CD14-positive monocyte (primary cell): ENCODE measurements around the gene PELI2. TPM values are rescaled to one million over a fixed set of nuclear protein-coding genes. Genes with fewer than 3 reads are reported as not detected.

Source experiments
- DNase-seq, 3 donors: peaks; one replicate each; pipeline ENCODE4 v3.0.0-alpha.2; 2011 to 2022
- H2AFZ ChIP-seq: 2 replicates; pipeline ENCODE4 v1.6.0; 2012; ENCODE audit warnings: mild to moderate bottlenecking, low read depth, low read length, inconsistent platforms; ENCODE audit not compliant: insufficient read depth, poor library complexity, severe bottlenecking
- H3K27ac ChIP-seq, 2 donors: 1 replicate in 1 of 2; 2 replicates in 1 of 2; pipeline ENCODE4 v1.5.1; 2012 to 2013; ENCODE audit warnings: low read length in 2 of 2, control low read depth in 1 of 2, inconsistent platforms in 1 of 2, low read depth in 1 of 2, mild to moderate bottlenecking in 1 of 2
- H3K27me3 ChIP-seq, 2 donors: one replicate each; pipeline versions ENCODE4 v1.6.0 to v1.6.1; 2011 to 2013; ENCODE audit warnings: low read length in 2 of 2; ENCODE audit not compliant: control insufficient read depth in 2 of 2, insufficient read depth in 2 of 2
- H3K36me3 ChIP-seq, 2 donors: replicated peaks in 1 of 2; 1 replicate in 1 of 2; 2 replicates in 1 of 2; pipeline versions ENCODE4 v1.5.1 to v1.6.1; 2012 to 2013; ENCODE audit warnings: low read length in 2 of 2, control low read depth in 1 of 2, inconsistent platforms in 1 of 2, mild to moderate bottlenecking in 1 of 2; ENCODE audit not compliant: insufficient read depth in 2 of 2, control insufficient read depth in 1 of 2
- H3K4me1 ChIP-seq, 2 donors: 1 replicate in 1 of 2; 2 replicates in 1 of 2; pipeline versions ENCODE4 v1.5.1 to v1.6.1; 2012 to 2013; ENCODE audit warnings: low read length in 2 of 2, control low read depth in 1 of 2, inconsistent platforms in 1 of 2, mild to moderate bottlenecking in 1 of 2, moderate library complexity in 1 of 2; ENCODE audit not compliant: insufficient read depth in 2 of 2, control insufficient read depth in 1 of 2
- H3K4me2 ChIP-seq: replicated peaks from 2 replicates; pipeline ENCODE3; 2012; ENCODE audit warnings: low read length, moderate library complexity, mild to moderate bottlenecking; ENCODE audit not compliant: poor library complexity, severe bottlenecking; ENCODE audit errors: extremely low read depth
- H3K4me3 ChIP-seq, 3 experiments: fragments of 200-600 bp in 1 of 3; sonication (generic) in 1 of 3; replicated peaks in 1 of 3; 1 replicate in 2 of 3; 2 replicates in 1 of 3; pipeline ENCODE4 v1.5.1; 2011 to 2013; ENCODE audit warnings: low read length in 3 of 3, mild to moderate bottlenecking in 3 of 3, control low read depth in 2 of 3, low read depth in 2 of 3, inconsistent platforms in 1 of 3, moderate library complexity in 1 of 3
- H3K79me2 ChIP-seq: 2 replicates; pipeline ENCODE4 v1.6.0; 2012; ENCODE audit warnings: mild to moderate bottlenecking, control low read depth, inconsistent platforms, low read length, moderate library complexity; ENCODE audit not compliant: insufficient read depth
- H3K9ac ChIP-seq: 2 replicates; pipeline ENCODE4 v1.6.0; 2017; ENCODE audit warnings: low read length, mild to moderate bottlenecking; ENCODE audit not compliant: insufficient read depth, poor library complexity, severe bottlenecking
- H3K9me3 ChIP-seq, 2 donors: replicated peaks in 1 of 2; 1 replicate in 1 of 2; 2 replicates in 1 of 2; pipeline versions ENCODE4 v1.5.1 to v1.6.1; 2012 to 2013; ENCODE audit warnings: low read length in 2 of 2, control low read depth in 1 of 2; ENCODE audit not compliant: control insufficient read depth in 1 of 2, insufficient read depth in 1 of 2
- H4K20me1 ChIP-seq: 2 replicates; pipeline ENCODE4 v1.6.0; 2012; ENCODE audit warnings: mild to moderate bottlenecking, low read length, control low read depth, moderate library complexity; ENCODE audit not compliant: insufficient read depth
- H3K27ac Mint-ChIP-seq, 7 donors: one replicate each; pipeline ENCODE4 v1.8.0; 2020; ENCODE audit warnings: mild to moderate bottlenecking in 7 of 7, mixed read lengths in 7 of 7, moderate library complexity in 6 of 7, inconsistent platforms in 2 of 7
- H3K27me3 Mint-ChIP-seq, 3 donors: one replicate each; pipeline ENCODE4 v1.8.0; 2021 to 2022; ENCODE audit warnings: low read depth in 3 of 3, mild to moderate bottlenecking in 3 of 3, mixed read lengths in 3 of 3, moderate library complexity in 3 of 3, inconsistent platforms in 1 of 3
- H3K36me3 Mint-ChIP-seq, 2 donors: one replicate each; pipeline ENCODE4 v1.8.0; 2020; ENCODE audit warnings: mixed read lengths in 2 of 2, inconsistent platforms in 1 of 2, mild to moderate bottlenecking in 1 of 2
- H3K4me1 Mint-ChIP-seq: one replicate; pipeline ENCODE4 v1.8.0; 2020; ENCODE audit warnings: mild to moderate bottlenecking, mixed read lengths
- H3K4me3 Mint-ChIP-seq, 2 donors: one replicate each; pipeline ENCODE4 v1.8.0; 2020; ENCODE audit warnings: mild to moderate bottlenecking in 2 of 2, mixed read lengths in 2 of 2, moderate library complexity in 1 of 2
- H3K9me3 Mint-ChIP-seq, 7 donors: one replicate each; pipeline ENCODE4 v1.8.0; 2020 to 2022; ENCODE audit warnings: mixed read lengths in 7 of 7, mild to moderate bottlenecking in 6 of 7, moderate library complexity in 6 of 7, inconsistent platforms in 2 of 7
- WGBS: methylation state at CpG from one replicate; pipeline ENCODE4 v1.1.5; 2013; ENCODE audit warnings: missing lambda C conversion rate; ENCODE audit not compliant: insufficient coverage; 5-methylcytosine and 5-hydroxymethylcytosine counted together
- intact Hi-C, 2 donors: fragments of 100-400 bp; cut with micrococcal nuclease; formaldehyde crosslinking; loops; one replicate each; pipeline versions ENCODE4 v1.15.0 to v1.15.1; 2023
- polyA plus RNA-seq, 3 donors: library from polyadenylated mRNA; depleted of rRNA in 1 of 3; unstranded in 2 of 3; stranded (reverse) in 1 of 3; fragments of 300-500 nt in 2 of 3; fragments of >200 nt in 1 of 3; fragmentation: Illumina TruSeq in 2 of 3; gene quantifications; 1 replicate in 2 of 3; 2 replicates in 1 of 3; pipeline ENCODE4 v1.2.3, GENCODE V29; 2012 to 2021
- TF ChIP-seq, protein P1 (sequence below): fragments of 200-600 bp; IDR thresholded peaks from one replicate; pipeline ENCODE4 v1.8.0; 2022; ENCODE audit warnings: antibody characterized with exemption, mild to moderate bottlenecking

The PELI2 gene
- polyA plus RNA-seq, 3 donors: 10.1 to 35.8 (median 12.5) TPM

DNA sequence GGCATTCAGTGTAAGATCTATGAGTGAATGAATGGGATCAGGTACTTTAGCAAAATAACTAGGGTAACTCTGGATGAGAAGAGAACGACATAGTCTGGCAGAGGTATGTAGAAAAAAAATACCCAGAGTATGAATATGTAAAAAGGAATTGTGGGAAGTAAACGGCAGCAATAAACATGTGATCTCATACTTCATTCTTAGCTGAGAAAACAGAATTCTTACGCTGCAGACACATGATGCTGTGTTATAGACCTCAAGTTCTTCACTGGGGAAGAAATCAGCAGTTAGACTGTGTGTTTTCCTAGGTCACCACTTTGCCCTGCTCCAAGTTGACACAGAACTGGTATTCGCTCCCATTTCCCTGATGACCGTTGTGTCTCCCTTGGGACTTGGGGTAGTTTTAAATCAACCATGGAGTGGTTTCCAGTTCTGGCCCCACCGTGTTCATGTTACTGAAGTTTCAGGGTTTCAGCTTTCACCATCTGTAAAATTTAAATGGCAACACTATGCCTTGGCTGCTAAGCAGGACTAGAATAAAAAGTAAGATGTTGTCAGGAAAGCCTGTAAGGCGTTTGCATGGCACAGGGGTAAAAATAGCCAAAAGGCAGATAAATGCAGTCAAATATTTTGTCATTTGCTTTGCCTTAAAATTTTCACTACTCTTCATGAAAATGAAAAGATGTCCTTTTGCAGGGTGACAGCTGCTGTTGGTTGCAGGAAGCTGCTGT is 223.7 kb downstream of the PELI2 start:
- no peaks in the 10 kb centered on the region for H3K79me2 ChIP-seq
- no peak overlapping the region for H3K9ac ChIP-seq
- peaks cover 5 to 6% of the 10 kb centered on the region in 2 donors for H3K36me3 Mint-ChIP-seq
- peak overlapping the region; percentile 8 for H2AFZ ChIP-seq
- no peaks in the 10 kb centered on the region for H3K36me3 ChIP-seq
- no peak overlapping the region for H3K4me2 ChIP-seq
- H3K4me3 ChIP-seq: no peak overlapping the region
- peaks cover 26% of the 10 kb centered on the region for H3K4me1 Mint-ChIP-seq
- TF ChIP-seq, protein P1, sequence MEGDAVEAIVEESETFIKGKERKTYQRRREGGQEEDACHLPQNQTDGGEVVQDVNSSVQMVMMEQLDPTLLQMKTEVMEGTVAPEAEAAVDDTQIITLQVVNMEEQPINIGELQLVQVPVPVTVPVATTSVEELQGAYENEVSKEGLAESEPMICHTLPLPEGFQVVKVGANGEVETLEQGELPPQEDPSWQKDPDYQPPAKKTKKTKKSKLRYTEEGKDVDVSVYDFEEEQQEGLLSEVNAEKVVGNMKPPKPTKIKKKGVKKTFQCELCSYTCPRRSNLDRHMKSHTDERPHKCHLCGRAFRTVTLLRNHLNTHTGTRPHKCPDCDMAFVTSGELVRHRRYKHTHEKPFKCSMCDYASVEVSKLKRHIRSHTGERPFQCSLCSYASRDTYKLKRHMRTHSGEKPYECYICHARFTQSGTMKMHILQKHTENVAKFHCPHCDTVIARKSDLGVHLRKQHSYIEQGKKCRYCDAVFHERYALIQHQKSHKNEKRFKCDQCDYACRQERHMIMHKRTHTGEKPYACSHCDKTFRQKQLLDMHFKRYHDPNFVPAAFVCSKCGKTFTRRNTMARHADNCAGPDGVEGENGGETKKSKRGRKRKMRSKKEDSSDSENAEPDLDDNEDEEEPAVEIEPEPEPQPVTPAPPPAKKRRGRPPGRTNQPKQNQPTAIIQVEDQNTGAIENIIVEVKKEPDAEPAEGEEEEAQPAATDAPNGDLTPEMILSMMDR: no peak
- no peaks in the 10 kb centered on the region for H3K9me3 ChIP-seq
- H3K4me3 Mint-ChIP-seq: no peak overlapping the region
- peaks cover 0 to 2% (median 2%) of the 10 kb centered on the region in 3 donors for H3K27me3 Mint-ChIP-seq
- H4K20me1 ChIP-seq: no peaks in the 10 kb centered on the region
- H3K27ac Mint-ChIP-seq: no peak overlapping the region
- no peaks in the 10 kb centered on the region for H3K27me3 ChIP-seq
- no peak for DNase-seq
- no peaks in the 10 kb centered on the region for H3K9me3 Mint-ChIP-seq
- H3K4me1 ChIP-seq: peaks cover 13 to 24% of the 10 kb centered on the region in 2 donors
- WGBS: 30% methylated on average over 6 of the region's 7 CpGs
- intact Hi-C loops: loop anchor here in 1 of 2 donors (10.0 kb wide), 1 partner anchor 637 kb away; no protein-coding TSS in a partner anchor
- H3K27ac ChIP-seq: no peak overlapping the region

DNA sequence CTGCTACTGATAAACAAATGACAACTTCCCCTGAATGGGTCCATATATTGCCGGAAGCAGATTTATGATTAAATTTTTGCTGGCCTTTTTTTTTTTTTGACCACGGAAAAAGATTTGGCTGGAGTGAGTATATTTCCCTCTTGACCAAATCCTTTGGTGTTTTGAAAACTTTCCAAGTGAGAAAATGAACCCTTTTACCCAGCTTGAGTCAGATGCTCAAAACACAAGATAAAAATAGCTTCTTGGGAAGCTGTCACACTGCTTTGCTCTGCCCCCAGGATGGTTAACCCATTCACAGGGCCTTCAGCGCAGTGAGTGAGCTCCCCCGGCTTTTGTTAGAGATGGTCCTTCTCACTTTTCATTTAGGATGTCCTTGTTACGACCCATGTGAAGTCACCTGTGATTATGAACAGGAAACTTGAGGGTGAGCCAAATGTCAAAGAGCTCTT is 224.3 kb downstream of the PELI2 start:
- H3K27me3 Mint-ChIP-seq: peaks cover 0 to 2% (median 2%) of the 10 kb centered on the region in 3 donors
- Histone ChIP-seq H4K20me1 (no peaks in the 10 kb centered on the region), H3K79me2 (no peaks in the 10 kb centered on the region), H3K9ac (no peak overlapping the region), H2AFZ (peak overlapping the region; percentile 8), H3K9me3 (no peaks in the 10 kb centered on the region), H3K27ac (no peak overlapping the region), H3K4me3 (no peak overlapping the region), H3K36me3 (no peaks in the 10 kb centered on the region), H3K27me3 (no peaks in the 10 kb centered on the region), H3K4me1 (peaks cover 13 to 24% of the 10 kb centered on the region in 2 donors), H3K4me2 (no peak overlapping the region)
- 40% methylated on average over 3 of the region's 5 CpGs for WGBS
- no peak overlapping the region for H3K27ac Mint-ChIP-seq
- no peak overlapping the region for H3K4me3 Mint-ChIP-seq
- TF ChIP-seq, protein P1: no peak
- intact Hi-C loops: loop anchor here in 1 of 2 donors (10.0 kb wide), 1 partner anchor 638 kb away; no protein-coding TSS in a partner anchor
- no peaks in the 10 kb centered on the region for H3K9me3 Mint-ChIP-seq
- peaks cover 3 to 6% of the 10 kb centered on the region in 2 donors for H3K36me3 Mint-ChIP-seq
- DNase-seq: no peak
- H3K4me1 Mint-ChIP-seq: peaks cover 26% of the 10 kb centered on the region
